ENCODE data around the gene CDH19.

The CDH19 gene

GRCh38 chr18:66603941-66604627, at the start of gene CDH19:
TSS of gene CDH19 (minus strand) at chr18:66604090. CDS start at chr18:66572204, 31,886 bp downstream.
- no peak for DNase-seq

GRCh38 chr18:66647671-66648070, 43.8 kb upstream of the CDH19 start:
- no peak for DNase-seq

GRCh38 chr18:66646609-66647008, 42.7 kb upstream of the CDH19 start:
- DNase-seq = no peak

GRCh38 chr18:66645983-66646382, 42.1 kb upstream of the CDH19 start:
- DNase-seq = no peak

- DNase-seq = no peak
Measured at GRCh38 chr18:66641056-66641455, 37.2 kb upstream of the CDH19 start.

GRCh38 chr18:66640431-66640830, 36.5 kb upstream of the CDH19 start:
- no peak for DNase-seq

- no peak for DNase-seq
Measured at GRCh38 chr18:66638856-66639629, 35.2 kb upstream of the CDH19 start.

- no peak for DNase-seq
Measured at GRCh38 chr18:66635342-66635741, 31.5 kb upstream of the CDH19 start.

GRCh38 chr18:66632756-66633155, 28.9 kb upstream of the CDH19 start:
- DNase-seq = no peak

- DNase-seq = no peak
Measured at GRCh38 chr18:66630831-66631230, 26.9 kb upstream of the CDH19 start.

GRCh38 chr18:66623821-66624220, 19.9 kb upstream of the CDH19 start:
- no peak for DNase-seq

- no peak for DNase-seq
Measured at GRCh38 chr18:66621816-66622576, 18.1 kb upstream of the CDH19 start.

- no peak for DNase-seq
Measured at GRCh38 chr18:66616523-66616983, 12.7 kb upstream of the CDH19 start.

GRCh38 chr18:66615176-66615575, 11.3 kb upstream of the CDH19 start:
- DNase-seq = no peak

- DNase-seq = no peak
Measured at GRCh38 chr18:66607632-66608031, 3.7 kb upstream of the CDH19 start.

GRCh38 chr18:66601649-66602048, 2.2 kb downstream of the CDH19 start:
- DNase-seq = no peak

- no peak for DNase-seq
Measured at GRCh38 chr18:66599190-66599589, 4.7 kb downstream of the CDH19 start.

GRCh38 chr18:66587430-66587829, 16.5 kb downstream of the CDH19 start:
- no peak for DNase-seq

GRCh38 chr18:66582211-66582610, 21.7 kb downstream of the CDH19 start:
- no peak for DNase-seq

GRCh38 chr18:66575263-66575662, 28.6 kb downstream of the CDH19 start:
- no peak for DNase-seq

- DNase-seq = no peak
Measured at GRCh38 chr18:66571845-66572244, 32.0 kb downstream of the CDH19 start.

- no peak for DNase-seq
Measured at GRCh38 chr18:66566616-66567015, 37.3 kb downstream of the CDH19 start.

- DNase-seq = no peak
Measured at GRCh38 chr18:66564236-66564635, 39.7 kb downstream of the CDH19 start.

GRCh38 chr18:66562279-66562678, 41.6 kb downstream of the CDH19 start:
- DNase-seq = no peak

All from GOT3 (cell line).